HUES64 (cell line): ENCODE measurements around the gene FDCSP.
"Not testable (repeated sequence)": the region's sequence is repeated elsewhere in the genome, so short reads cannot be mapped to it uniquely, and the experiment has no call there.

Source experiments
- H3K27ac ChIP-seq: 2 replicates; pipeline ENCODE4 v1.7.0; 2013; ENCODE audit warnings: low read depth, low read length, inconsistent platforms
- H3K27me3 ChIP-seq: 2 replicates; pipeline ENCODE4 v1.6.1; 2013; ENCODE audit warnings: mild to moderate bottlenecking, low read length; ENCODE audit not compliant: insufficient read depth
- H3K36me3 ChIP-seq: 2 replicates; pipeline ENCODE4 v1.6.1; 2013; ENCODE audit warnings: mild to moderate bottlenecking, low read length; ENCODE audit not compliant: insufficient read depth
- H3K4me1 ChIP-seq: 2 replicates; pipeline ENCODE4 v1.6.1; 2013; ENCODE audit warnings: mild to moderate bottlenecking, low read length, moderate library complexity; ENCODE audit not compliant: insufficient read depth
- H3K4me3 ChIP-seq: 2 replicates; pipeline ENCODE4 v1.5.1; 2013; ENCODE audit warnings: mild to moderate bottlenecking, low read length, moderate library complexity
- H3K9ac ChIP-seq: 2 replicates; pipeline ENCODE4 v1.6.1; 2013; ENCODE audit warnings: mild to moderate bottlenecking, low read depth, low read length
- H3K9me3 ChIP-seq: 2 replicates; pipeline ENCODE4 v1.6.1; 2013; ENCODE audit warnings: low read depth, low read length; ENCODE audit not compliant: insufficient read depth
- WGBS: fragments of 150-250, 120-280 bp; methylation state at CpG from one replicate; pipeline ENCODE4 v1.1.7; 2013; ENCODE audit warnings: missing lambda C conversion rate; 5-methylcytosine and 5-hydroxymethylcytosine counted together

Gene FDCSP

GRCh38 chr4:70239884-70240591 is 14.1 kb downstream of the FDCSP start:
- WGBS = 89% methylated on average over 5 of the region's 5 CpGs
- no peak overlapping the region for H3K27ac ChIP-seq
- H3K27me3 ChIP-seq = no peaks in the 10 kb centered on the region
- H3K36me3 ChIP-seq = no peaks in the 10 kb centered on the region
- no peaks in the 10 kb centered on the region for H3K9me3 ChIP-seq
- H3K4me1 ChIP-seq = no peaks in the 10 kb centered on the region
- H3K4me3 ChIP-seq = no peak overlapping the region
- no peak overlapping the region for H3K9ac ChIP-seq

- WGBS = no CpG with 5 or more reads among the region's 3 CpGs
- H3K4me3 ChIP-seq, H3K36me3 ChIP-seq, H3K9ac ChIP-seq, H3K27ac ChIP-seq, H3K9me3 ChIP-seq, H3K4me1 ChIP-seq, H3K27me3 ChIP-seq: not testable (repeated sequence)
These were observed 16.4 kb downstream of the FDCSP start, which contains the start of gene CSN3 for GRCh38 chr4:70242297-70242696. TSS of gene CSN3 (plus strand) at chr4:70242597. CDS start at chr4:70244820, 2,223 bp downstream.

- 60% methylated on average over 3 of the region's 4 CpGs for WGBS
- Histone ChIP-seq H3K36me3 (no peaks in the 10 kb centered on the region), H3K27me3 (no peaks in the 10 kb centered on the region), H3K9ac (no peak overlapping the region), H3K9me3 (no peaks in the 10 kb centered on the region), H3K27ac (no peak overlapping the region), H3K4me3 (no peak overlapping the region), H3K4me1 (no peaks in the 10 kb centered on the region)
These were observed 17.2 kb downstream of the FDCSP start for GRCh38 chr4:70243091-70243490.

- H3K27ac ChIP-seq = no peak overlapping the region
- H3K36me3 ChIP-seq = no peaks in the 10 kb centered on the region
- no peak overlapping the region for H3K4me3 ChIP-seq
- no peak overlapping the region for H3K9ac ChIP-seq
- WGBS = 81% methylated on average over 3 of the region's 3 CpGs
- no peaks in the 10 kb centered on the region for H3K4me1 ChIP-seq
- no peaks in the 10 kb centered on the region for H3K27me3 ChIP-seq
- no peaks in the 10 kb centered on the region for H3K9me3 ChIP-seq
These were observed 25.5 kb downstream of the FDCSP start for GRCh38 chr4:70251250-70251944.

- Histone ChIP-seq H3K9me3 (no peaks in the 10 kb centered on the region), H3K4me1 (no peaks in the 10 kb centered on the region), H3K27me3 (no peaks in the 10 kb centered on the region), H3K9ac (no peak overlapping the region), H3K27ac (no peak overlapping the region), H3K4me3 (no peak overlapping the region), H3K36me3 (no peaks in the 10 kb centered on the region)
- WGBS = 100% methylated on average over 1 of the region's 1 CpG
These were observed 26.0 kb downstream of the FDCSP start for GRCh38 chr4:70251945-70252277.

GRCh38 chr4:70269674-70270073 is 43.8 kb downstream of the FDCSP start:
- WGBS = 0% methylated on average over 1 of the region's 1 CpG
- Histone ChIP-seq H3K9me3 (no peaks in the 10 kb centered on the region), H3K9ac (no peak overlapping the region), H3K27me3 (no peaks in the 10 kb centered on the region), H3K4me3 (no peak overlapping the region), H3K4me1 (no peaks in the 10 kb centered on the region), H3K36me3 (no peaks in the 10 kb centered on the region), H3K27ac (no peak overlapping the region)

GRCh38 chr4:70277121-70277520 is 51.2 kb downstream of the FDCSP start:
- H3K27ac ChIP-seq = no peak overlapping the region
- H3K9me3 ChIP-seq = no peaks in the 10 kb centered on the region
- H3K27me3 ChIP-seq = no peaks in the 10 kb centered on the region
- no peaks in the 10 kb centered on the region for H3K36me3 ChIP-seq
- 96% methylated on average over 2 of the region's 2 CpGs for WGBS
- H3K4me3 ChIP-seq = no peak overlapping the region
- no peak overlapping the region for H3K9ac ChIP-seq
- H3K4me1 ChIP-seq = no peaks in the 10 kb centered on the region

- Histone ChIP-seq H3K9ac (no peak overlapping the region), H3K9me3 (no peaks in the 10 kb centered on the region), H3K27ac (no peak overlapping the region), H3K4me3 (no peak overlapping the region), H3K36me3 (no peaks in the 10 kb centered on the region), H3K27me3 (no peaks in the 10 kb centered on the region), H3K4me1 (no peaks in the 10 kb centered on the region)
- WGBS = 75% methylated on average over 1 of the region's 1 CpG
These were observed 54.6 kb downstream of the FDCSP start for GRCh38 chr4:70280567-70280966.
